HG02571 (cell line): Measurements from ENCODE around the gene UPK3A.
"Not testable (repeated sequence)": the region's sequence is repeated elsewhere in the genome, so short reads cannot be mapped to it uniquely, and the experiment has no call there.

Source experiments
- ATAC-seq: cut with Tn5 transposase; IDR thresholded peaks from one replicate; pipeline ENCODE4 v1.9.1; 2021; ENCODE audit warnings: mild to moderate bottlenecking, moderate library complexity; ENCODE audit not compliant: unreplicated experiment

UPK3A gene

GRCh38 chr22:45278125-45278524, 6.6 kb upstream of the UPK3A start:
- no peak for ATAC-seq

GRCh38 chr22:45280587-45280980, 4.2 kb upstream of the UPK3A start:
- ATAC-seq: no peak

- ATAC-seq: no peak
Observed at GRCh38 chr22:45281010-45281409, 3.7 kb upstream of the UPK3A start.

- ATAC-seq: no peak
Observed at GRCh38 chr22:45285263-45286058, 712 bp downstream of the UPK3A start.

GRCh38 chr22:45286854-45287551, 2.3 kb downstream of the UPK3A start:
- no peak for ATAC-seq

- ATAC-seq: no peak
Observed at GRCh38 chr22:45290410-45290936, 5.7 kb downstream of the UPK3A start.

GRCh38 chr22:45291061-45291930, 6.5 kb downstream of the UPK3A start:
- ATAC-seq: no peak

- no peak for ATAC-seq
Observed at GRCh38 chr22:45291931-45292290, 7.2 kb downstream of the UPK3A start.

GRCh38 chr22:45292731-45293442, 8.1 kb downstream of the UPK3A start:
- ATAC-seq: no peak

GRCh38 chr22:45294030-45294429, 9.3 kb downstream of the UPK3A start:
- no peak for ATAC-seq

GRCh38 chr22:45295004-45295403, 10.3 kb downstream of the UPK3A start:
- not testable (repeated sequence) for ATAC-seq

- ATAC-seq: no peak
Observed at GRCh38 chr22:45295492-45295891, 10.7 kb downstream of the UPK3A start.

GRCh38 chr22:45296628-45297297, 12.0 kb downstream of the UPK3A start:
- no peak for ATAC-seq

- no peak for ATAC-seq
Observed at GRCh38 chr22:45298934-45299505, 14.3 kb downstream of the UPK3A start.

GRCh38 chr22:45302751-45303150, 18.0 kb downstream of the UPK3A start:
- no peak for ATAC-seq

GRCh38 chr22:45303181-45303580, 18.4 kb downstream of the UPK3A start:
- no peak for ATAC-seq

- no peak for ATAC-seq
Observed at GRCh38 chr22:45304971-45305370, 20.2 kb downstream of the UPK3A start.

- no peak for ATAC-seq
Observed at GRCh38 chr22:45305456-45306075, 20.8 kb downstream of the UPK3A start.

- ATAC-seq: no peak
Observed at GRCh38 chr22:45306139-45306538, 21.4 kb downstream of the UPK3A start.
